NCI-H69 (cell line): Measurements from ENCODE around the gene CAP1.
A peak's percentile ranks its signal among the peaks of the same experiment; 100 is the strongest.

Experiments used
- DNase-seq: peaks from one replicate; lab custom pipeline; 2025; lab: John Stamatoyannopoulos, UW

CAP1 gene

DNA sequence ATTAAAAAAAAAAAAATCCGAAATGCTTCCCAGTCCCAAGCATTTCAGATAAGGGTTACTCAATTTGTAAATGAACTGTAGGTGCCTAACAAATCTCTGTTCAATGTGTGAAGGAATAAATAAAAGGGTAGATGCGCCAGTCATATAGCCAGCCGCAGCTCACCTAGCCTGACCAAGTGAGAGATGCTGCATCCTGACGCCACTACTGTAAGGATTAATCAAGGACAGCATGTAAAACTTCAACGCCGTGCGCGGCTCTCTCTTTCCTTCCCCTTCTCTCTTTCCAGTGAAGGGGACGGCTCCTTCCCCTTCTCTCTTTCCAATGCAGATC is 56.1 kb downstream of the CAP1 start:
- no peak for DNase-seq

DNA sequence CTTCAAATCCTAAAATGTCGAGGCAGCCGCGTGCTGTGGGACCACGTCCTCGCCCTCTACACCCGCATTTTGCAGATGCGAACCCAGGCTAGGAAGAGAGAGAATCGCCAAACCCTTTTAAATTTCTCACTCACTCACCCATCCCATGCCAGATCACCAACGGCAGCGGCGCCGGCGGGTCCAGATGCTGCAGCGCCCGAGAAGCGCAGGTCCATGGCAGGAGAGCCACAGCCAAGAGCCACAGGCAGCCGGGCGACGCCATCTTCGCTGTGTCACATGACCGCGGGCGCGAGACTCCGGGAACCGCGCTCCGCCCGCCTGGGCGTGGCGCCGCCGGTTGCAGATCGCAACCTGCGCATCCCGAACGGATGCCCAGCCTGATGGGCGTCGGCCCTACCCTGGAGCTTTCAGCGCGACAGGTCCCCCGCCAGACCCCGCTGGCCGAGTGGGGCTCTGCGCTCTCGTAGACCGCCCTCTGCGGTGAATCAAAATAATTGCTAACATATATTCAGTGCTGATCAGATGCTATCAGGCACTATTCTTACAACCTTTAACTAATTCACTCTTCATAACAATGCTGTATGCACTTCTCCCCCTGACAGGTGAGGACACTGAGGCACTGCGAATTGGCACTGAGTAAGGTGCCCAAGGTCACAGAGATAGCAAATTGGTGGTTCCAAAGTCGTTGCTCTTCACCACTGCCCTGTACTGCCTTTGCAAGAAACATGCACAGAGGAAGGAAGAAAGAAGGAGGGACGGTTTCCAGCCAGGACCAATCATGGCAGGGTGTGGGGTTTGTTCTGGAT is 56.7 kb downstream of the CAP1 start, which contains the start of gene PPT1:
PPT1 (minus strand) TSS at position 276 of the 806 bp plus-strand sequence; CDS start at position 262, 14 bp downstream.
- peak; percentile 86 for DNase-seq

DNA sequence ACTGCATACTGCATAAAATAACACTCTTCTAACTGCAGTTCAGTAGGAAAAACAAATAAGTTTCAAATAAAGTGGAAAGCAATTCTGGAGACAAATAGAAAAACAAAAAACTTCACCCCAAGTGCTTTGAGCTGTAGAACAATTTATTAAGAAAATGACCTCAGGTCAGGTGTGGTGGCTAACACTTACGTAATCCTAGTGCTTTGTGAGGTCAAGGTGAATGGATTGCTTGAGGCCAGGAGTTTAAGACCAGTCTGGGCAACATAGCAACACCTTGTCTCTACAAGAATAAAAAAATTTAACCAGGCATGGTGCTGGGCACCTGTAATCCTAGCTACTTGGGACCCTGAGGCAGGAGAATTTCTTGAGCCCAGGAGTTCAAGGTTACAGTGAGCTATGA is 61.5 kb downstream of the CAP1 start:
- no peak for DNase-seq

DNA sequence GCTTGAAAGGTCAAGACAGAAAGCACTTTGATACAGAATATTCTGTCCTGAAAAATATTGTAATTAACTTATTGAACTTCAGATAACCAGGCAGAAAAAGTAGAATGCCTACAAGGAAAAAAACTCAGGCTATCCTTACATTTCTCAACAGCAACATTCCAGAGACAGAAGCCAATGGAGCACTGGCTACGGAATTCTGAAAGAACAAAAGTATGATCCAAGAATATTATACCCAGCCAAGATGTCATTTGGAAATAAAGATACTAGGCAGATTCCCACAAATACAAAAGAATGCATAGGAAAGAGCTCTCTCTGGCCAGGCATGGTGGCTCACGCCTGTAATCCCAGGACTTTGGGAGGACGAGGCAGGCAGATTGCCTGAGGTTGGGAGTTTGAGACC is 62.4 kb downstream of the CAP1 start:
- DNase-seq = no peak

DNA sequence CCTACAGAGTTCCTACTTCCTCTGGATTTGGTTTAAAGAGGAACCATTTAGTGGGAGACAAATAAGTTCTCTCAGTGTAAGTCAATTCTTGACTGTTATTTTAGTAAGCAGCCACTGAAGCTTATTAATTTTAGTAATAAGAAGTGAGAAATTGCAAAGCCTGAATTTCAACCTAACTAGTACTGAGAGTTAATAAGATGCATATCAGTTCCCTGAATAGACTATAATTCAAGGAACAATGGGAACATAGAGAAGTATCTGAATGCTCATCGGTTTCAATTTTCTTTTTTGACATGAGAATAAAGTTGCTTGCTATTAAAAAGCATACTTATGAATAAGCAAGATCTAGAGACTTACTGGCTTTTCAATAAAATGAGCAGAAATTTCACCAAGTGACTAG is 64.5 kb downstream of the CAP1 start:
- no peak for DNase-seq

DNA sequence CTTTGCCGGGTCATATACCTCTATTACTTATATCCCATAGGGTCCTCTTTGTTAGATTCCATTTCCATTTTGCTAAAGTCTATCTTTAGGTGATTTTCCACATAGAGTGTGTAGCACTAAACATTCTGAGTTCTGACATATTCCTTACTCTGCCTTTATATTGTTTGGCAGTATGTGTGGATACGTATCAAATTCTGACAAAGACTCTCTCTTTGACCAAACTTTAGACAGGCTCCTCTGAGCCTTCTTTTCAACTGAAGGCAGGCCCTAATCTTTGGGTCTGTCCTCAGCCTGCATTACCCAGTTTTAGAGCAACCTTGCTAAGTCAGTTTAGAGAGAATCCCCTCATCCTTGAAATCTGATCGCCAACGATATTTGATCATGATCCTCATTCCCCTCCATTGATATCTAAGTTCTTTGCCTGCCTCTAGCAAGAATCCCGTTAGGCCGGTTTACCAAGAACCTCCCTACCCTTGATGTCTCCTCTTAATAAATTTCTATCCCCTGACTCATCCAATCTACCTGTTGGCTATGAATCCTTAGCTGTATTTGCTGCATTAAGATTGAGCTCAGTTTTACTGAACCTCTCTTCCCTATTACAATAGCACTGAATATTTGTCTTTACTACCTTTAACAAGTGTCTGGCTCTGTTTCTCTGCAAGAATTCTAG is 66.9 kb downstream of the CAP1 start:
- no peak for DNase-seq

DNA sequence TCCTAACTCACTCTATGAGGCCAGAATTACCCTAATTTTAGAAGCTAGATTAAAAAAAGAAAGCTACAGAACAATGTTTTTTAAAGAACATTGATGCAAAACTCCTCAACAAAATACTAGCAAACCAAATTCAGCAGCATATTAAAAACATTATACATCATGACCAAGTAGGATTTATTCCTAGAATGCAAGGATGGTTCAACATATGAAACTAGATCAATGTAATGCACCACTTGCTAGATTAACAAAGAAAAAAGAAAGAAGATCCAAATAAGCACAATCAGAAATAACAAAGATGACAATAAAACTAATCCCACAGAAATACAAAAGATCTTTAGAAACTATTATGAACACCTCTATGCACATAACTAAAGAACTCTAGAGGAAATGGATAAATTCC is 69.9 kb downstream of the CAP1 start:
- no peak for DNase-seq

DNA sequence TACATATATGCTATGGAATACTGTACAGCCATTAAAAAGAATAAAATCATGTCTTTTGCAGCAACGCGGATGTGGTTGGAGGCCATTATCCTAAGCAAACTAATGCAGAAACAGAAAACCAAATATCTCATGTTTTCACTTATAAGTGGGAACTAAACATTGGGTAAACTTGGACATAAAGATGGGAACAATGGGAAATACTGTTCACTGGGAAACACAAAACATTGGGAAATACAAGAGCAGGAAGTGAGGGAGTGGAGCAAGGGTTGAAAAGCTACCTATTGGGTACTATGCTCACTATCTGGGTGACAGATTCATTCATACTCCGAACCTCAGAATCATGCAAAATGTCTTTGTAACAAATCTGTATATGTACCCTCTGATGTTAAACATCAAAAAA is 73.9 kb downstream of the CAP1 start:
- DNase-seq = no peak

DNA sequence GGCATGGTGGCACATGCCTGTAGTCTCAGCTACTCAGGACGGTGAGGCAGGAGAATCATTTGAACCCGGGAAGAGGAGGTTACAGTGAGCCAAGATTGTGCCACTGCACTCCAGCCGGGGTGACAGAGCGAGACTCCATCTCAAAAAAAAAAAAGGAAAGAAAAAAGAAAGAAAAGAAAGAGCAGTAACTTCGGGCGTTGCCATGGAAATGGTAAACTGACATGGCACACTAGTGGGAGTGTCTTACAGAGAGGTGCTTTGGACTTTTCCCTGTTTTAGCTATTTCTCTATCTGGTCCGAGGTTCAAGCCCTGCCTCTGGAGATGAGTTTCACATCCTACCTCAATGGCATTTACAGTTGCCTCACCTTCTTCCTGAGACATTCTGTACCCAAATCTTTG is 79.6 kb downstream of the CAP1 start:
- DNase-seq = no peak
